Rectal smooth muscle tissue (tissue), 1 donor: ENCODE data around the gene CNTN5.

ENCODE experiments used
- H3K27ac ChIP-seq: one replicate; pipeline ENCODE4 v1.7.0; 2013; ENCODE audit warnings: low read depth, low read length, inconsistent platforms
- H3K27me3 ChIP-seq: one replicate; pipeline ENCODE4 v1.7.0; 2013; ENCODE audit warnings: low read length; ENCODE audit not compliant: control insufficient read depth, insufficient read depth
- H3K36me3 ChIP-seq: one replicate; pipeline ENCODE4 v1.7.0; 2013; ENCODE audit warnings: low read length; ENCODE audit not compliant: control insufficient read depth, insufficient read depth
- H3K4me1 ChIP-seq: one replicate; pipeline ENCODE4 v1.7.0; 2013; ENCODE audit warnings: low read length; ENCODE audit not compliant: control insufficient read depth, insufficient read depth
- H3K4me3 ChIP-seq: one replicate; pipeline ENCODE4 v1.7.0; 2013; ENCODE audit warnings: low read length
- H3K9ac ChIP-seq: one replicate; pipeline ENCODE4 v1.7.0; 2013; ENCODE audit warnings: low read length

Gene CNTN5

GRCh38 chr11:100133114-100133513 is 1112.4 kb downstream of the CNTN5 start:
- no peaks in the 10 kb centered on the region for H3K27me3 ChIP-seq
- H3K9ac ChIP-seq = no peak overlapping the region
- no peak overlapping the region for H3K27ac ChIP-seq
- no peak overlapping the region for H3K4me3 ChIP-seq
- no peaks in the 10 kb centered on the region for H3K36me3 ChIP-seq
- no peaks in the 10 kb centered on the region for H3K4me1 ChIP-seq

GRCh38 chr11:100141201-100141600 is 1120.5 kb downstream of the CNTN5 start:
- H3K9ac ChIP-seq = no peak overlapping the region
- no peaks in the 10 kb centered on the region for H3K27me3 ChIP-seq
- no peak overlapping the region for H3K27ac ChIP-seq
- H3K4me1 ChIP-seq = no peaks in the 10 kb centered on the region
- H3K4me3 ChIP-seq = no peak overlapping the region
- no peaks in the 10 kb centered on the region for H3K36me3 ChIP-seq

GRCh38 chr11:100151944-100152343 is 1131.2 kb downstream of the CNTN5 start:
- Histone ChIP-seq H3K27ac (no peak overlapping the region), H3K9ac (no peak overlapping the region), H3K36me3 (no peaks in the 10 kb centered on the region), H3K27me3 (no peaks in the 10 kb centered on the region), H3K4me3 (no peak overlapping the region), H3K4me1 (no peaks in the 10 kb centered on the region)

- no peaks in the 10 kb centered on the region for H3K36me3 ChIP-seq
- no peaks in the 10 kb centered on the region for H3K4me1 ChIP-seq
- H3K27ac ChIP-seq = no peak overlapping the region
- H3K9ac ChIP-seq = no peak overlapping the region
- no peaks in the 10 kb centered on the region for H3K27me3 ChIP-seq
- no peak overlapping the region for H3K4me3 ChIP-seq
Measured at GRCh38 chr11:100152766-100153165, 1132.0 kb downstream of the CNTN5 start.

GRCh38 chr11:100163471-100163870 is 1142.7 kb downstream of the CNTN5 start:
- Histone ChIP-seq H3K4me1 (no peaks in the 10 kb centered on the region), H3K9ac (no peak overlapping the region), H3K27ac (no peak overlapping the region), H3K27me3 (no peaks in the 10 kb centered on the region), H3K36me3 (no peaks in the 10 kb centered on the region), H3K4me3 (no peak overlapping the region)

GRCh38 chr11:100174881-100175280 is 1154.1 kb downstream of the CNTN5 start:
- H3K4me3 ChIP-seq = no peak overlapping the region
- H3K9ac ChIP-seq = no peak overlapping the region
- H3K27ac ChIP-seq = no peak overlapping the region
- H3K4me1 ChIP-seq = no peaks in the 10 kb centered on the region
- H3K36me3 ChIP-seq = no peaks in the 10 kb centered on the region
- H3K27me3 ChIP-seq = no peaks in the 10 kb centered on the region

- no peak overlapping the region for H3K27ac ChIP-seq
- H3K4me1 ChIP-seq = no peaks in the 10 kb centered on the region
- no peaks in the 10 kb centered on the region for H3K36me3 ChIP-seq
- no peak overlapping the region for H3K9ac ChIP-seq
- H3K4me3 ChIP-seq = no peak overlapping the region
- no peaks in the 10 kb centered on the region for H3K27me3 ChIP-seq
Measured at GRCh38 chr11:100176456-100176855, 1155.7 kb downstream of the CNTN5 start.

GRCh38 chr11:100177651-100178050 is 1156.9 kb downstream of the CNTN5 start:
- no peak overlapping the region for H3K4me3 ChIP-seq
- H3K9ac ChIP-seq = no peak overlapping the region
- H3K4me1 ChIP-seq = no peaks in the 10 kb centered on the region
- H3K36me3 ChIP-seq = no peaks in the 10 kb centered on the region
- H3K27me3 ChIP-seq = no peaks in the 10 kb centered on the region
- no peak overlapping the region for H3K27ac ChIP-seq

GRCh38 chr11:100182350-100182749 is 1161.6 kb downstream of the CNTN5 start:
- no peaks in the 10 kb centered on the region for H3K4me1 ChIP-seq
- H3K9ac ChIP-seq = no peak overlapping the region
- no peaks in the 10 kb centered on the region for H3K36me3 ChIP-seq
- no peaks in the 10 kb centered on the region for H3K27me3 ChIP-seq
- no peak overlapping the region for H3K4me3 ChIP-seq
- H3K27ac ChIP-seq = no peak overlapping the region

GRCh38 chr11:100182927-100183326 is 1162.2 kb downstream of the CNTN5 start:
- no peaks in the 10 kb centered on the region for H3K4me1 ChIP-seq
- H3K4me3 ChIP-seq = no peak overlapping the region
- H3K9ac ChIP-seq = no peak overlapping the region
- no peak overlapping the region for H3K27ac ChIP-seq
- H3K27me3 ChIP-seq = no peaks in the 10 kb centered on the region
- no peaks in the 10 kb centered on the region for H3K36me3 ChIP-seq

GRCh38 chr11:100185588-100185987 is 1164.8 kb downstream of the CNTN5 start:
- H3K27me3 ChIP-seq = no peaks in the 10 kb centered on the region
- no peaks in the 10 kb centered on the region for H3K4me1 ChIP-seq
- H3K27ac ChIP-seq = no peak overlapping the region
- H3K36me3 ChIP-seq = no peaks in the 10 kb centered on the region
- H3K4me3 ChIP-seq = no peak overlapping the region
- no peak overlapping the region for H3K9ac ChIP-seq

GRCh38 chr11:100188137-100188783 is 1167.5 kb downstream of the CNTN5 start:
- no peaks in the 10 kb centered on the region for H3K27me3 ChIP-seq
- no peaks in the 10 kb centered on the region for H3K4me1 ChIP-seq
- H3K27ac ChIP-seq = no peak overlapping the region
- no peaks in the 10 kb centered on the region for H3K36me3 ChIP-seq
- H3K9ac ChIP-seq = no peak overlapping the region
- H3K4me3 ChIP-seq = no peak overlapping the region

- Histone ChIP-seq H3K27me3 (no peaks in the 10 kb centered on the region), H3K9ac (no peak overlapping the region), H3K4me1 (no peaks in the 10 kb centered on the region), H3K27ac (no peak overlapping the region), H3K4me3 (no peak overlapping the region), H3K36me3 (no peaks in the 10 kb centered on the region)
Measured at GRCh38 chr11:100190395-100190794, 1169.6 kb downstream of the CNTN5 start.
